Glutamatergic neuron (in vitro differentiated cells): ENCODE measurements around the gene SNX30. TPM values are rescaled to one million over a fixed set of nuclear protein-coding genes. Genes with fewer than 3 reads are reported as not detected.

ENCODE experiments used
- DNase-seq: peaks from one replicate; pipeline ENCODE4 v3.0.0; 2022
- H3K27ac Mint-ChIP-seq: one replicate; pipeline ENCODE4 v1.8.0; 2020; ENCODE audit warnings: mild to moderate bottlenecking, mixed read lengths, inconsistent platforms; ENCODE audit not compliant: unreplicated experiment
- H3K27me3 Mint-ChIP-seq: one replicate; pipeline ENCODE4 v1.8.0; 2020; ENCODE audit warnings: mild to moderate bottlenecking, moderate library complexity, mixed read lengths, inconsistent platforms; ENCODE audit not compliant: unreplicated experiment
- H3K36me3 Mint-ChIP-seq: one replicate; pipeline ENCODE4 v1.8.0; 2020; ENCODE audit warnings: mild to moderate bottlenecking, mixed read lengths, inconsistent platforms; ENCODE audit not compliant: unreplicated experiment
- H3K4me1 Mint-ChIP-seq: one replicate; pipeline ENCODE4 v1.8.0; 2020; ENCODE audit warnings: mild to moderate bottlenecking, low read depth, mixed read lengths, inconsistent platforms; ENCODE audit not compliant: unreplicated experiment
- H3K4me3 Mint-ChIP-seq: one replicate; pipeline ENCODE4 v1.8.0; 2020; ENCODE audit warnings: mild to moderate bottlenecking, mixed read lengths, inconsistent platforms; ENCODE audit not compliant: unreplicated experiment
- H3K9me3 Mint-ChIP-seq: one replicate; pipeline ENCODE4 v1.8.0; 2020; ENCODE audit warnings: mild to moderate bottlenecking, moderate library complexity, mixed read lengths, inconsistent platforms; ENCODE audit not compliant: unreplicated experiment
- CTCF ChIP-seq: fragments of 200-600 bp; sonication (generic); IDR thresholded peaks from one replicate; pipeline ENCODE4 v1.5.0; 2021; ENCODE audit not compliant: partially characterized antibody, unreplicated experiment
- total RNA-seq: library from RNA; stranded (reverse); fragmentation: NEBNext Ultra II Directional; extraction: Animal tissue kit (Norgen Biotek cat#: 25700); gene quantifications from one replicate; pipeline ENCODE4 v1.2.1, GENCODE V29; 2021; ENCODE audit not compliant: unreplicated experiment

Gene SNX30
- total RNA-seq, 1 donor from 2014 or later: 41.7 TPM

GRCh38 chr9:112725961-112726360 lies 24.6 kb upstream of the SNX30 start:
- no peak for TF ChIP-seq CTCF
- Mint-ChIP-seq H3K36me3 (no peaks in the 10 kb centered on the region), H3K27ac (no peak overlapping the region), H3K9me3 (no peaks in the 10 kb centered on the region), H3K27me3 (no peaks in the 10 kb centered on the region), H3K4me1 (no peaks in the 10 kb centered on the region), H3K4me3 (no peak overlapping the region)
- DNase-seq: no peak

- no peaks in the 10 kb centered on the region for H3K9me3 Mint-ChIP-seq
- H3K27me3 Mint-ChIP-seq: no peaks in the 10 kb centered on the region
- no peak for DNase-seq
- H3K4me3 Mint-ChIP-seq: no peak overlapping the region
- no peaks in the 10 kb centered on the region for H3K4me1 Mint-ChIP-seq
- H3K36me3 Mint-ChIP-seq: no peaks in the 10 kb centered on the region
- H3K27ac Mint-ChIP-seq: no peak overlapping the region
- no peak for TF ChIP-seq CTCF
Observed at GRCh38 chr9:112726428-112726827, 24.1 kb upstream of the SNX30 start.

GRCh38 chr9:112728401-112728800 lies 22.2 kb upstream of the SNX30 start:
- no peak for TF ChIP-seq CTCF
- H3K36me3 Mint-ChIP-seq: no peaks in the 10 kb centered on the region
- no peak for DNase-seq

GRCh38 chr9:112731971-112732370 lies 18.6 kb upstream of the SNX30 start:
- H3K27me3 Mint-ChIP-seq: no peaks in the 10 kb centered on the region
- H3K4me3 Mint-ChIP-seq: no peak overlapping the region
- H3K27ac Mint-ChIP-seq: no peak overlapping the region
- H3K36me3 Mint-ChIP-seq: no peaks in the 10 kb centered on the region
- no peaks in the 10 kb centered on the region for H3K9me3 Mint-ChIP-seq
- no peaks in the 10 kb centered on the region for H3K4me1 Mint-ChIP-seq
- DNase-seq: no peak
- no peak for TF ChIP-seq CTCF

More at GRCh38 chr9:112728401-112728800, 22.2 kb upstream of the SNX30 start:
- Mint-ChIP-seq H3K9me3 (no peaks in the 10 kb centered on the region), H3K4me1 (no peaks in the 10 kb centered on the region), H3K27ac (no peak overlapping the region), H3K4me3 (no peak overlapping the region), H3K27me3 (no peaks in the 10 kb centered on the region)

- no peak for TF ChIP-seq CTCF
- no peak for DNase-seq
- no peak overlapping the region for H3K4me3 Mint-ChIP-seq
- no peaks in the 10 kb centered on the region for H3K27me3 Mint-ChIP-seq
- H3K36me3 Mint-ChIP-seq: no peaks in the 10 kb centered on the region
- no peaks in the 10 kb centered on the region for H3K9me3 Mint-ChIP-seq
- H3K27ac Mint-ChIP-seq: no peak overlapping the region
- H3K4me1 Mint-ChIP-seq: no peaks in the 10 kb centered on the region
Observed at GRCh38 chr9:112734892-112735291, 15.7 kb upstream of the SNX30 start.
